SK-N-SH treated with all-trans-retinoic acid at 6 μM for 48 hours (cell line): Measurements from ENCODE around the gene NUP93.

ENCODE experiments used
- ARNTL ChIP-seq: fragments of 450-650 bp; formaldehyde crosslinking; IDR thresholded peaks from 2 replicates; pipeline ENCODE4 v1.5.0; 2020; ENCODE audit warnings: low read depth, mild to moderate bottlenecking, moderate library complexity, borderline replicate concordance
- BACH2 ChIP-seq: fragments of 250-450 bp; sonication (Bioruptor Pico); IDR thresholded peaks from 2 replicates; pipeline ENCODE4 v1.9.0; 2021; ENCODE audit warnings: mild to moderate bottlenecking, borderline replicate concordance
- CREB5 ChIP-seq: fragments of 250-450 bp; sonication (Bioruptor Pico); IDR thresholded peaks from 2 replicates; pipeline ENCODE4 v1.5.1; 2020; ENCODE audit warnings: low read depth, mild to moderate bottlenecking, moderate library complexity
- CSDC2 ChIP-seq: fragments of 250-450 bp; sonication (Bioruptor Pico); IDR thresholded peaks from 2 replicates; pipeline ENCODE4 v1.5.0; 2020; ENCODE audit warnings: mild to moderate bottlenecking, moderate library complexity
- GLIS3 ChIP-seq: fragments of 250-450 bp; sonication (Bioruptor Pico); IDR thresholded peaks from 2 replicates; pipeline ENCODE4 v1.5.0; 2020; ENCODE audit warnings: mild to moderate bottlenecking, moderate library complexity
- OSR1 ChIP-seq: fragments of 250-450 bp; sonication (Bioruptor Pico); IDR thresholded peaks from 2 replicates; pipeline ENCODE4 v1.8.0; 2022; ENCODE audit warnings: moderate library complexity, mild to moderate bottlenecking, inconsistent platforms
- PATZ1 ChIP-seq: fragments of 250-450 bp; sonication (Bioruptor Pico); IDR thresholded peaks from 2 replicates; pipeline ENCODE4 v1.8.0; 2020; ENCODE audit warnings: mild to moderate bottlenecking, moderate library complexity, borderline replicate concordance
- PPARA ChIP-seq: fragments of 250-450 bp; sonication (Bioruptor Pico); IDR thresholded peaks from 2 replicates; pipeline ENCODE4 v1.5.0; 2020; ENCODE audit warnings: mild to moderate bottlenecking, borderline replicate concordance
- RARB ChIP-seq: fragments of 250-450 bp; sonication (Bioruptor Pico); IDR thresholded peaks from 2 replicates; pipeline ENCODE4 v1.8.0; 2021; ENCODE audit warnings: mild to moderate bottlenecking, moderate library complexity
- TSHZ2 ChIP-seq: fragments of 250-450 bp; sonication (Bioruptor Pico); IDR thresholded peaks from 2 replicates; pipeline ENCODE4 v1.5.0; 2020; ENCODE audit warnings: mild to moderate bottlenecking, moderate library complexity
- ZC3H10 ChIP-seq: fragments of 250-450 bp; sonication (Bioruptor Pico); IDR thresholded peaks from 2 replicates; pipeline ENCODE4 v1.5.1; 2021; ENCODE audit warnings: mild to moderate bottlenecking, moderate library complexity
- ZFP3 ChIP-seq: fragments of 250-450 bp; sonication (Bioruptor Pico); IDR thresholded peaks from 2 replicates; pipeline ENCODE4 v1.5.0; 2020; ENCODE audit warnings: mild to moderate bottlenecking, moderate library complexity
- ZFP30 ChIP-seq: fragments of 450-650 bp; formaldehyde crosslinking; IDR thresholded peaks from 2 replicates; pipeline ENCODE4 v1.5.0; 2022; ENCODE audit warnings: mild to moderate bottlenecking, moderate library complexity
- ZNF565 ChIP-seq: fragments of 450-650 bp; formaldehyde crosslinking; conservative IDR thresholded peaks from 2 replicates; pipeline ENCODE4 v1.5.0; 2020; ENCODE audit warnings: low read depth, mild to moderate bottlenecking, moderate library complexity

DNA sequence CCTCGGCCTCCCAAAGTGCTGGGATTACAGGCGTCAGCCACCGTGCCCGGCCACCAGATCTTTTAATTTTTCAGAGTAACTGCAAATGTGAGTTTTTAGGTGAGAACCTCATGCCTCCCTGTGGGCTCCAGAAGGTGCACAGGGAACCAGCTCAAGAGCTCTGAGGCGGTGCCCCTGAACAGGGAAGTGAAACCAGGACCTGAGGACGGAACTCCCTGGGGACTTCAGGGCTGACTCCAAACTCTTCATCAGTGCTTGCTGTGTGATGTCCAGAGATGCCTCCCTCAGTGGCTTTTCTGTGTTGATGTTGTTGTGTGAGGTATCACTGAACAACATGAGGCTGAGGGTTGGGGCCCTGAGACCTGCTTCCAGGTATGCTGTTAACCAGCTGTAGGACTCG lies 158.9 kb downstream of the NUP93 start:
- TF ChIP-seq OSR1 (CRISPR knock-in tag), result no peak
- TF ChIP-seq GLIS3 (CRISPR knock-in tag), result no peak
- TF ChIP-seq ARNTL (CRISPR knock-in tag), result no peak
- no peak for TF ChIP-seq ZC3H10 (CRISPR knock-in tag)
- no peak for TF ChIP-seq ZNF565 (CRISPR knock-in tag)
- no peak for TF ChIP-seq PATZ1 (CRISPR knock-in tag)
- TF ChIP-seq RARB (CRISPR knock-in tag), result no peak
- TF ChIP-seq BACH2 (CRISPR knock-in tag), result no peak
- TF ChIP-seq CSDC2 (CRISPR knock-in tag), result no peak
- TF ChIP-seq TSHZ2, result no peak
- no peak for TF ChIP-seq ZFP3 (CRISPR knock-in tag)
- no peak for TF ChIP-seq PPARA (CRISPR knock-in tag)
- no peak for TF ChIP-seq ZFP30 (CRISPR knock-in tag)
- TF ChIP-seq CREB5 (CRISPR knock-in tag), result no peak
